ENCODE measurements around the gene TSR1. TPM values are rescaled to one million over a fixed set of nuclear protein-coding genes. Genes with fewer than 3 reads are reported as not detected.

The TSR1 gene
- total and polyA plus RNA-seq, 9 of the 15 experiments (the other 6 are each of a cell fraction or from before 2014, with no cell fraction given), result 16.4 to 87.5 (median 55.2) TPM

- TF ChIP-seq ZNF609 (CRISPR knock-in tag; IDR thresholded peaks at IDR 0.05; ENCODE audit: borderline replicate concordance), result 0 out of 2 replicates have a peak, but pooled peaks have one; percentile 45
- TF ChIP-seq ZNF277 (CRISPR knock-in tag; IDR thresholded peaks at IDR 0.05; ENCODE audit: borderline replicate concordance), result no peak
- TF ChIP-seq KLF1 (tag; IDR thresholded peaks at IDR 0.05), result peak; percentile 52; the same call in 1 of the 2 replicates
- no peak for TF ChIP-seq CBFA2T3 (IDR thresholded peaks at IDR 0.05)
- no peak for TF ChIP-seq LEF1 (IDR thresholded peaks at IDR 0.05)
- no peak for TF ChIP-seq MTF1 (CRISPR knock-in tag; IDR thresholded peaks at IDR 0.05; ENCODE audit: borderline replicate concordance)
- no peak for TF ChIP-seq ZBTB12 (CRISPR knock-in tag; IDR thresholded peaks at IDR 0.05)
- TF ChIP-seq ZNF77 (CRISPR knock-in tag; IDR thresholded peaks at IDR 0.05), result no peak
- TF ChIP-seq PTRF (tag; IDR thresholded peaks at IDR 0.05), result no peak
- peak; percentile 65 for TF ChIP-seq ETS1 (conservative IDR thresholded peaks at IDR 0.05; ENCODE audit: control insufficient read depth, low read depth, low read length)
- no peak for TF ChIP-seq UBTF (IDR thresholded peaks at IDR 0.05; ENCODE audit: borderline replicate concordance in 1 of 2, low read depth in 2 of 2, low read length in 2 of 2)
- no peak for TF ChIP-seq TSHZ1 (CRISPR knock-in tag; IDR thresholded peaks at IDR 0.05)
Measured at GRCh38 chr17:2336215-2336851, at the start of gene TSR1 (continued).
